Ureter (tissue), 1 donor: Measurements from ENCODE around the gene CAND1. TPM values are rescaled to one million over a fixed set of nuclear protein-coding genes. Genes with fewer than 3 reads are reported as not detected.
"Not testable (repeated sequence)": the region's sequence is repeated elsewhere in the genome, so short reads cannot be mapped to it uniquely, and the experiment has no call there.

Experiments used
- DNase-seq: peaks from one replicate; pipeline ENCODE4 v3.0.0-alpha.2; 2020; ENCODE audit warnings: low spot score
- total RNA-seq: library from RNA; stranded (reverse); gene quantifications from one replicate; pipeline ENCODE4 v1.2.4, GENCODE V29; 2023
- donor health status: DM: yes; HTN: yes; CAD: no.

Gene CAND1
- total RNA-seq, 1 donor from 2014 or later, result 141 TPM

DNA sequence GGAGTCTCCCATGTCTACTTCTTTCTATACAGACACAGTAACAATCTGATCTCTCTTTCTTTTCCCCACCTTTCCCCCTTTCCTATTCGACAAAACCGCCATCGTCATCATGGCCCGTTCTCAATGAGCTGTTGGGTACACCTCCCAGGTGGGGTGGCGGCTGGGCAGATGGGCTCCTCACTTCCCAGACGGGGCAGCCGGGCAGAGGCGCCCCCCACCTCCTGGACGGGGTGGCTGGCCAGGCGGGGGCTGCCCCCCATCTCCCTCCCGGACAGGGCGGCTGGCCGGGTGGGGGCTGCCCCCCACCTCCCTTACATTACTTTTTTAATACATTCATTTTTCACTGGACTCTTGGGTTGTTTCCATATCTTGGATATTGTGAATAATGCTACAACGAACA lies 71.9 kb downstream of the CAND1 start:
- not testable (repeated sequence) for DNase-seq

DNA sequence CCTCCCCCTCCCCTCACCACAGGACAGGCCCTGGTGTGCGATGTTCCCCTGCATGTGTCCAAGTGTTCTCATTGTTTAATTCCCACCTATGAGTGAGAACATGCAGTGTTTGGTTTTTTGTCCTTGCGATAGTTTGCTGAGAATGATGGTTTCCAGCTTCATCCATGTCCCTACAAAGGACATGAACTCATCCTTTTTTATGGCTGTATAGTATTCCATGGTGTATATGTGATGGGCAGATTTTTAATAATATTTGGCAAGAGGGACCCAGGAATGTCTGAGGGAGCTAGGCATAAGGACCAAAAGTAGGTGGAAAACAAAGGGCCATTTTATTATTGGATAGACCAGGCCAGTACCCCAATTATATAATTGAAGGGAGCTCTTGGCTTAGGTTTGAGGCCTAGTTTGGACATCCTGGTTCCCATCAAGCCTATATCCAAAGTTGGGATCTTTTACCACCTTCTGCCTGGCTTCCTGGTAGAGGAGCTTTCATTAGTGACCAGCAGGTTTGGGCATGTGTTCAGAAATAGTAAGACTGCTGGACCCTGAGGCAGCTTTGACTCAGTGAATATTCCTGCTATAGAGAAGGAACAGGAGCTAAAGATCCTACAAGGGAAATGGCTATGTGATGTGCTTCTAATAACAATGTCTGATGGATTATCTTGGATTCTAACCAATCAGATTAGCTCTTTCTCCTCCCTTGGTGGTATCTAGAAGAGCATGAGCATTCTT lies 76.0 kb downstream of the CAND1 start:
- DNase-seq, result no peak

DNA sequence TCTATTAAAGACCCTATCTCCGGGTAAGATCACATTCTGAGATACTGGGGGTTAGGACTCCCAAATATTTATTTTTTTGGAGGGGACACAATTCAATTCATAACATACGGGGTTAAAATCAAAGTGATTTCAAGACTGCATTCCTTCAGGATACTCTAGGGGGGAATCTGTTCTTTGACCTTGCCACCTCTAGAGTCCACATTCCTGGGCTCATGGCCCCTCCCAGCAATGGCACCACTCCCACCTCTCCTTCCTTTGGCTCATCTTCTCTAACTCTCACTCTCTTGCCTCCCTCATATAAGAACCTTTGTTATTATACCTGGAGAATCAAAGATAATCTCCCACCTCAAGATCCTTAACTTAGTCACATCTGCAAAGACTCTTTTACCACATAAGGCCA lies 79.5 kb downstream of the CAND1 start:
- DNase-seq, result no peak

DNA sequence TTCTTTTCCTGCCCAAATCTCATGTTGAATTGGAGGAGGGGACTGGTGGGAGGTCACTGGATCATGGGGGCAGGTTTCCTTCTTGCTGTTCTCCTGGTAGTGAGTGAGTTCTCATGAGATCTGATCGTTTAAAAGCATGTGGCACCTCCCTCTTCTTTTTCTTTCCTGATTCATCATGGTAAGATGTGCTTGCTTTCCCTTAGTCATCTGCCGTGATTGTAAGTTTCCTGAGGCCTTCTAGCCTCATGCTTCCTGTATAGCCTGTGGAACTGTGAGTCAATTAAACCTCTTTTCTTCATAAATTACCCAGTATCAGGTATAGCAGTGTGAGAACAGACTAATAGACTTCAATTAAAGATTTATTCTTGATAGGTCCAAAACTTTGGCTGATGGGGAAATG lies 83.5 kb downstream of the CAND1 start:
- DNase-seq, result no peak

DNA sequence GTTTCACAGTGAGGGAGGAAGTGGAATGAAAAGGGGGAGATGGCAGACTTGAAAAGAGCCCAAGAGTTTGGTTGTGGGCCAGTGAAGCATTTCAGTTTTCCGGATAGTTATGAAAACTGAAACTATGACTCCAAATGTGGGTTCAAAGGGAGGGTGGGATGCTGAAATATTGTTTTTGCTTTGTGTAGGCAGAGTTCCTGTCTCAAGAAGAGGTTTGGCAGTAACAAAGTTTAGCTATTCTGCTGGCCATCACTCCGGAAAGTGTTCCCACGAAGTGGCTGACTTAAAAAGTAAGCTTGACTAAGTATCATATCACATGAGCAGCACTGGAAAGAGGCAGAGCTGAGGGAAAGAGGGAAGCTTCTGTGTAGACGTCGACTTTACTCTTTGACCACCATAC lies 85.2 kb downstream of the CAND1 start:
- no peak for DNase-seq

DNA sequence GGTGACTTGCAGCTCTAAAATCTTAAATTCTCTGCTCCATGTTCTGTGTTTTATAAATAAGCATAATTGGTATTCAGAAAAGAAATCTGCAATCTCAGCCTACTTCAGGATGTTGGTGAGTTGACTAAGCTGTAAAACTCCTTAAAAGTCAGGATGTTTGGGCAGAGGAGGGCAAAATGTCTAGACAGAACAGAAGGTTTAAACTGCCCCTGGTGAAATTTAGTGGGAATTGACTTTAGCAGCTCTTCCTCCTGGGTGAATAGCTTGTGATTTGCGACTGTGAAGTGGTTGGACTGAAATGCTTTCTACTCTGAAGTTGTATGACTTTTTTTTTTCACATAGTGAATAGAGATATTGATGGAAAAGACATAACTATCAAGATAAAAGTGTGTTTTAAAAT lies 85.8 kb downstream of the CAND1 start:
- DNase-seq, result no peak

DNA sequence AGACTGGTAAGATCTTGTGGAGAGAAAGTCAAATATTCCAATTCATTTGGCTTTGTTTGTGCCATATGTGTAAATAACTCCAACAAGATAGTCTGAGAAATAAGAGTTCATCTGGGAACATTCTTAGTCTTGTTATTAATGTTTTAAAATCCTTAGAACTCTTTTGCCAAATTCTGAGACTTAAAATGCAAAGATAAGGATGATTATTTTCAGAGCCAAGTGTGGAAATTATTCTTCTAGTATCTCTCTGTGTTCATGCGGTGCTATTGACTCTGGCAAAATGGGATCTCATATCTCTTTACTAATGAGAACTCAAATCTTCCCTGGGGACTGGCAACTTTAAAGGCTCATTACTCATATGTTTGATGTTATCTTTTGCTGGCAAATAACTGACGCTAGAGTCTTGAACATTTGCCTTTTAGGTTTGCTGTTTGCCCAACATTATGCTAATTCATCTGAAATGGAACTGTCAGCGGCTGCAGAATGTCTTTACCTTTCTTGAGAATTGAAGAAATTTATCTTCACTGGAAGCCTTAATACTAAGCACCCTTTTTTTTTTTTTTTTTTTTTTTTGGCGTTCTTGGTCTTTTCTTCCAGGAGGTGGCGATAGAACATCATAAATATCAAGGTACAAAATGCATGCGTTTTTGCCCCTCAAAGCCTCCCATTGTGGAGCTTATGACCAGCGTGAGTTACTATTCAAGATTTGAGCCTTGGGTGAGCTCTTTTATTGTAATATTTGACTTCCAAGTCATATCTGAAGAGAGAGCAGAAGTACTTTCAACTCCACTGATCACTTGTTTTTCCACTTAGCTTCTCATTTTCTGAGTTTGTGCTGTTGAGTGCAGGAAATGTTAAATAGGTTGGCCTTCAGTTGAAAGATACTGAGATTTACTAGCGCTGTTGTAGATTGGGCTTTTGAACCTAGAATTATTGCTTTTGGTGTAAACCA lies 86.5 kb downstream of the CAND1 start:
- DNase-seq, result no peak

DNA sequence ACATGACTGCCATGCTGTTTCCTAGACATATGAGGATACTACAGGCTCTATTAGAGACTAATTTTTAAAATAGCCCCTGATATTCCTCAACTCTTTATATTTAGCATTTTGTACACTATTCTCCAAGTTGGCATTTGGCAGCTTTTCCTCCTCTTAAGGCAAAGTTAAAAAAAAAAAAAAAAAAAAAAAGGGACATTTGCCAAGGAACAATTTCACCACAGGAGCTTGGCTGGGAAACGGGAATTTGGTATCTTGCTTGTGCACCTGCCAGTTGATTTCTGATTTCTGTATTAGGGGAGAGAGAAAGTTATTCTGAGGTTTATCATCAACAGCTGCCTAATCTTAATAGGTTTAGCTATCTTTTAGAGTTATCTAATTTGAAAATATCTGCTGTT lies 87.2 kb downstream of the CAND1 start:
- DNase-seq, result no peak

DNA sequence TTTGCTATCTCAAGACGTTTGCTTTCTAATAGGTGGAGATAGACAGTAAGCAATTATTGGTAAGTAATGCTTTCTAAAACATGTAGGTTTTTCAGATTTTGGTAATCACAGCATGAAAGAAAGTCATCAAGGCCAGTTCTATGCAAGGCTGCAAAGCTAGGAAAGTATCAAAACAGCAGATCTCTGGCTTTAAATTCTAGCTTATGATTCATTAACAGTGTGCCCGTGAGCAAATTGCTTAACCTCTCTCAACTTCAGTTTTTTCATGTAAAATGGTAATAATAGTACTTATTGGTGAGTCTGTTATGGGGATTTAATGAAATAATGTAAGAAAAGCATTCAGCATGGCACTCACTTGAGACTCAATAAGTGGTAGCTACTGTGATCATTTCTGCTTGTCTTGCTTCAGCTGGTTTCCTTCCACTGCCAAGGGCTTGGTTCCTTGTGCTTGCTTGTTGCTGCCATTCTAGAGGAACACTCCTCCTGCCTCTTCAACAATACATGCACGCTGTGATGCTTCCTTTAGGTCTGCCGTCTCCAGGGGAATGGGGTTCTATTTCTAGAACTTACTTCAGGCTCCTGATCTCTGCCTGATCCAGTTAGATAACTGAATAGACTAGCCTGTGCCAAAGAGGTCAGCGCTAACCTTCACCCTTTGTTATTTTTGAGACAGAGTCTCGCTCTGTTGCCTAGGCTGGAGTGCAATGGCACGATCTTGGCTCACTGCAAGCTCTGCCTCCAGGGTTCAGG lies 88.4 kb downstream of the CAND1 start:
- no peak for DNase-seq

DNA sequence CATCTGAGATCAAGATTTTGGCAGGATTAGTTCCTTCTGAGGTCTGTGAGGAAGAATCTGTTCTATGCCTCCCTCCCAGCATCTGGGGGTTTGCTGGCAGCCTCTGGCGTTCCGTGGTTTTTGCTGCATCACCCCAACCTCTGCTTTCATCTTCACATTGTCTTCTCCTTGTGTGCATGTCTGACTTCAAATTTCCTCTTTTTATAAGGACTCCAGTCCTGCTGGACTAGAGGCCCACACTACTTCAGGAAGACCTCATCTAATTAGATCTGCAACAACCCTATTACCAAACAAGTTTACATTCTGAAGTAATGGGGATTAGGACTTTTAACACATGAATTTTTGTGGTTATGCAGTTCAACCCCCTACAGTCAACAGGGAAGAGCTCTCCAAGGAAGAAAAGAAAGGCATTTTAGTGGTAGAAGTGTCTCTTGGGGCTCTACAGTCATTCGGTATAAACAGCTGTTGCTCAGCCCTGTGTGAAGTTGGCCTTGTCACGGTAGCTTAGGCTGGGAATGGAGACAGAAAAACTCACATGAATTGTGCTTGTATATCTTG lies 89.7 kb downstream of the CAND1 start:
- no peak for DNase-seq

DNA sequence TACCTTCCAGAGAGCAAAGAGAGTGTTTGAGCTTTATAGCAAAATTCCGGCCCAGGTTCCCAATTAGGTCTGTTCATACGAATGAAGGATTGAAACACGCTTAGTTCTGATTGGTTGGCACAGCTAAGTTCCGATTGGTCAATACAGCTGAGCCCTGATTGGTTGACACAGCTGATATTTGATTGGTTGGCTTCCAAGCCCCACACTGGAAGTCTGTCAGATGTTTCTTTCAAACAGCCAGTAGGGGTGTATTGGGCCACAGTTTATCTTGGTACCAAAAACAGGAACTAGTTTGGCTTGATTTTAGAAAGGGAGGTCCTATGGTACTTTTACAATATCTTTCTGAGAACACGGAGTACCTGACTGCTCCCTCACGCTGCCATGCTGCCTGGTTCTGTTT lies 93.4 kb downstream of the CAND1 start:
- DNase-seq, result no peak

DNA sequence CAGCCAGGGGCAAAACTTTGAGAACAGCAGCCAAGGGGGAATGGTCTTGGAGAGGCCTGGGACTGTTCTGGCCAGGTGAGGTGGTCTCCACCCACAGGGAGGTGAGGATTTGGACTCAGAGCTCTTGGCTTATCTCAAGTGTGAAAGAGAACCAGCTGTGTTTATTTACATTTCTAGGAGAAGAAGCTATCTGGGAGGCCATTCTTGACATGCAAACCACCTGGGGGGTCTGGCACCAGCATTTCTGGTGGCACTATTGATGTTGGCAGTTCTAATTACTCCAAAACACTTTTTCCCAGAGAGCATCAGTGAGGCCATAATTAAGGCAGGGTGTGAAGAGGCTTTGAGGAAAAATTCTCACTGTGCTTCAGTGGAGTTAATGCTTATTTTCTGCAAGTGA lies 95.1 kb downstream of the CAND1 start:
- no peak for DNase-seq

DNA sequence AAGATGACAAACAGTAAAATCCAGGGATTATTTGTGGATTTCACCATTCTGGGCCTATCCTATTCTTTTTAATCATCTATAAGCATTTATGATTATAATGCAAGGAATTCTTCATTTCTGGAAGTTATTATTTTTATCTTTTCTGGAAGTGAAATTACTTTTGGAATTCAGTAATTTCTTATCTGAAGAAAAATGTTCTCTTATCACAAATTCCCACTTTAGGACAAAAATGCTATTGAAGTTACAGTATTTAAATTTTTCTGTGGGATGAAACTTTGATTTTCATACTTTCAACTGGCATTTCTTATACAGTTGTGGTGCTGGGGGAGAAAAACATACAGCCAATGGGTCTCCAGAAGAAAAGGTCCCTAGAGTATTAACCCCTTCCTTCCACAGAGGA lies 96.0 kb downstream of the CAND1 start:
- no peak for DNase-seq

DNA sequence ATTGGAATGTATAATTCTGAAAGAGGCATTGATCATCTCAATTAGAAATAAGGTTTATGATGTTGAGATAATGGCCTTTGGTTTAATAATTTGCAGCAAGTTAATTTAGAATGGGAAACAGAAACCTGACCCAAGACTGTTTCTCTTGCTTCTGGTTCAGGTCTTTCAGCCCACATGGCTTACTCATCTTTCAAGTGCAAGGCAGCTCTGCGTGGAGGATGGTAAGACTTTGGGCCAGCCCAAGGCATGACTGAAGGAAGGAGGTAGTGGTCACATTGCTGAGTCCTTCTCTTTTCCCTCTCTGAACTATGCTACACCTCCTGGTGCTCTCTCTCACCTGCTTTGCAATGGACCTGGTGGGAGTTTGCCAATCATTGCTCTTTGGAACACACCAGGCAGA lies 98.7 kb downstream of the CAND1 start:
- no peak for DNase-seq
